Activated CD4-positive, CD25-positive, alpha-beta regulatory T cell treated with anti-CD3 and anti-CD28 coated beads, Interleukin-2, amount 50 U/mL, for 72 hours (primary cell): ENCODE data around the gene EIF4E.
"Not testable (repeated sequence)": the region's sequence is repeated elsewhere in the genome, so short reads cannot be mapped to it uniquely, and the experiment has no call there.

Experiments used
- DNase-seq: peaks from one replicate; pipeline ENCODE4 v3.0.0; 2021

The EIF4E gene

GRCh38 chr4:98930311-98930865 is 1.5 kb upstream of the EIF4E start:
- no peak for DNase-seq

- DNase-seq: peak; percentile 60
Observed at GRCh38 chr4:98929341-98930267, 671 bp upstream of the EIF4E start.

- DNase-seq: peak; percentile 65
Observed at GRCh38 chr4:98928131-98928504, 815 bp downstream of the EIF4E start.

- DNase-seq: not testable (repeated sequence)
Observed at GRCh38 chr4:98926257-98926656, 2.7 kb downstream of the EIF4E start.

- no peak for DNase-seq
Observed at GRCh38 chr4:98921292-98921691, 7.6 kb downstream of the EIF4E start.

- DNase-seq: no peak
Observed at GRCh38 chr4:98919996-98920395, 8.9 kb downstream of the EIF4E start.

- not testable (repeated sequence) for DNase-seq
Observed at GRCh38 chr4:98910728-98911127, 18.2 kb downstream of the EIF4E start.

- no peak for DNase-seq
Observed at GRCh38 chr4:98909646-98910401, 19.1 kb downstream of the EIF4E start.

- DNase-seq: no peak
Observed at GRCh38 chr4:98908703-98909262, 20.1 kb downstream of the EIF4E start.

GRCh38 chr4:98908182-98908581 is 20.8 kb downstream of the EIF4E start:
- no peak for DNase-seq

GRCh38 chr4:98905839-98906238 is 23.1 kb downstream of the EIF4E start:
- DNase-seq: no peak

GRCh38 chr4:98905297-98905696 is 23.6 kb downstream of the EIF4E start:
- DNase-seq: no peak

- no peak for DNase-seq
Observed at GRCh38 chr4:98903963-98904362, 25.0 kb downstream of the EIF4E start.

- no peak for DNase-seq
Observed at GRCh38 chr4:98903561-98903960, 25.4 kb downstream of the EIF4E start.

GRCh38 chr4:98899277-98899676 is 29.7 kb downstream of the EIF4E start:
- no peak for DNase-seq

GRCh38 chr4:98891478-98892337 is 37.2 kb downstream of the EIF4E start:
- no peak for DNase-seq

GRCh38 chr4:98890702-98891455 is 38.1 kb downstream of the EIF4E start:
- no peak for DNase-seq

GRCh38 chr4:98887145-98887544 is 41.8 kb downstream of the EIF4E start:
- no peak for DNase-seq

GRCh38 chr4:98886382-98886781 is 42.6 kb downstream of the EIF4E start:
- not testable (repeated sequence) for DNase-seq

- not testable (repeated sequence) for DNase-seq
Observed at GRCh38 chr4:98880884-98881283, 48.0 kb downstream of the EIF4E start.

GRCh38 chr4:98879515-98879914 is 49.4 kb downstream of the EIF4E start:
- DNase-seq: no peak

GRCh38 chr4:98873059-98873458 is 55.9 kb downstream of the EIF4E start:
- no peak for DNase-seq
